NCI-H2081 treated with DMSO at 0.1 percent for 48 hours (cell line): ENCODE measurements around the gene DDX47.
"Not testable (repeated sequence)": the region's sequence is repeated elsewhere in the genome, so short reads cannot be mapped to it uniquely, and the experiment has no call there.

Source experiments
- DNase-seq: peaks from one replicate; lab custom pipeline; 2025; lab: John Stamatoyannopoulos, UW

The DDX47 gene

DNA sequence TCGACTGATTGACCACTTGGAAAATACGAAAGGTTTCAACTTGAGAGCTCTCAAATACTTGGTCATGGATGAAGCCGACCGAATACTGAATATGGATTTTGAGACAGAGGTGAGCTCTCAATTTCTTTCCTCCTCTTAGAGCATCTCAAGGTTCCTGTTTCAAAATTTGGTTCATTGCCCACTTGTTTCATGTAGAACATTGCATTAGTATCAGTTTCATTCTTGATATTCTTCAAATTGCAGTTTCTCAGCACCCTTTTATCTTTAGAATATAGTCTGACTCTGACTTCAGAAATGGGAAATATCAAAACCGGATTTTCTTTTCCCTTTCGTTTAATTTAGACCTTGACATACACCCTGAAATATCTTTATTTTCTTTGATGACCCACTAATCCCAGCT, 8.8 kb downstream of the DDX47 start:
- no peak for DNase-seq

DNA sequence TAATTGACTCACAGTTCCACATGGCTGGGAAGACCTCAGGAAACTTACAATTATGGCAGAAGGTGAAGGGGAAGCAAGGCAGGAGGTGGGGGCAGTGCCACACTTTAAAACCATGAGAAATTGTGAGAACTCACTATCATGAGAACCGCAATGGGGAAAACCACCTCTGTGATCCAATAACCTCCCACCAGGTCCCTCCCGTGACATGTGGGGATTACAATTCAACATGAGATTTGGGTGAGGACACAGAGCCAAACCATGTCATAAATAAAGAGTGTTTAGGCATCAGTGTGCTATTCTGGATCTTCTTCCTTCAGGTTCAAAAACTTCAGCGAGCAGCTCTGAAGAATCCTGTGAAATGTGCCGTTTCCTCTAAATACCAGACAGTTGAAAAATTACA, 9.7 kb downstream of the DDX47 start:
- no peak for DNase-seq

GRCh38 chr12:12823300-12823699, 10.2 kb downstream of the DDX47 start:
- no peak for DNase-seq

DNA sequence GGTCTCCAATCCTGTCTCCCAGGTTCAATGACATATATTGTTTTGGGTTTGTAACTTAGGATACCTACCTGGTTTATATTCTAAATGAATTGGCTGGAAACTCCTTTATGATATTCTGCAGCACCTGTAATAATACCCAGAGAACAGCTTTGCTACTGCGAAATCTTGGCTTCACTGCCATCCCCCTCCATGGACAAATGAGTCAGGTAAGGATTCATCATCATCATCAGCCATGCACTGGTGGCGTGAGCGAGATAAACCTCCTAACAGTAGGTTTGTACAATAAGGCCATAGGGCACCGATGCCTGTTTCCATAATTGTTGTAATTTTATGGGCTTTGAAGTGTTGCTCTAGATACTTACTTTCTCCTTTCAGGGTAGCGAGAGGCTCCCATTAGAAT, 10.7 kb downstream of the DDX47 start:
- no peak for DNase-seq

GRCh38 chr12:12835378-12836146, 22.4 kb downstream of the DDX47 start:
- no peak for DNase-seq

- DNase-seq: no peak
These were observed 23.4 kb downstream of the DDX47 start for GRCh38 chr12:12836571-12836970.

DNA sequence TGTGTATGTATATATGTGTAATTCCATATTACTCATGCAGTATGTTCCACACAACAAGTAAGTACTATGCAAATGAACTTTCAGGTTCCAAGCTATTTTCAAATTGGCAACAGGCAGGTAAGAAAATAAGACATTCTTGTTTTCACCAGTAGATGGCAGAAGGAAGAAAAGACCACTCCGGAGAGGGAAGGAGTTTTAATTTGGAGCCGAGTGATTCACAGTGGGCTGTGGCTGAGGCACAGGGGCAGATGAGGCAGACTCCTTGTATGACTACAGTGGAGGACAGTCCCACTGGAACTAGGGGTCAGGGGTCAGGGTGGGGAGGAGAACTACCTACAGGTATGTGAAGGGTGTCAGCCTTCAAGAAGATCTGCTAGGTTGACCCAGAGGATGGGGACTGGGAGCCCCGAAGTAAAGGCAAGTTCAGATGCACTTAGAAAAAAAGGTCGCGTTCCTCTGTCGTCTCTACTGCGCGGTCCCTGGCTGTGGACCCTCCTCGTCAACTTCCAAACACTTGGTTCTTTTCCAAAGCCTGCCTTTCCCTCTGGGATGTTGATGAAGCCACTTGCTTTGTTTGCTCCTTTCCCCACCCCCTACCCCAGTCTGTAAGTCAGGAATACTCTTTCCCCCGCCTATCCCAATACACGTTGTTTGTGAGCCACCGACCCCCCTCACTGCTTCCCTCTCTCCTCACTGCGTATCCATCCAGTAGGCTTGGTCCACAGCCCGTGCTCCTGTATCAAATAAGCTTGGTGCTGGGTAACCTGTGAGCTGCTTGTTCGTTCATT, 24.1 kb downstream of the DDX47 start:
- peak; percentile 21 for DNase-seq

DNA sequence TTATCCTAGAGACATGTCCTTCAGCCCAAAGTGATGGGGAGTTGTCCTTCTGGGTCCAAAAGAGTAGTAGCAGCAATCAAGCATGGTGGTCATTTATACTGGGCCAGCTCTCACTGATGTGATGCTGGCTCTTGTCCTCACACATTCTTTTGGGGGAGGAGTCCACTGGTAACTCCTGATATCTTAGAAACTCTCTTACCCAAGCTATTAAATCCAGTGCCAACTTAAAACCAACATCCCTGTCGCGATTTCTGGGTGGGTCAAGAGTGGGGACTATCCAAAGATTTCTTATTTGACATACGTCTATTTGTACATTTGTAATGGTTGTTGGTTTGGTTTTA, 24.6 kb downstream of the DDX47 start:
- no peak for DNase-seq

DNA sequence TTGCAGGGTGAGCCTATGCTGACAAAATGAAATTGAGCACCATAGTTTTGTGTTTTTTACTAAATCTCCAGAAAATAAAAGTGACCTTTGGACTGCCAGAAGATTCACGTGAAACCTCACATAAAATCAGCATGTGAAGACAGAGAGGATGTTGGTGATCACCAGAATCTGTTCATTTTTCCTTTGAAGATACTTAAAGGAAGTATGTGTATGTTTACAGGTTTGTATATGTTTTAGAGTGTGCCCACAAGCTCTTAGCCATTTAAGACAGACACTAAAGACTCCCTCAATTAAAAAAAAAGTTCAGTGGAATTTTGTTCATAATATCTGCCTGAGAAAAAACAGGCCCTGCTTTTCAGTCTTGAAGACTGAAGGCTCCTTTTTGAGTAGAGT, 25.9 kb downstream of the DDX47 start:
- DNase-seq: no peak

- not testable (repeated sequence) for DNase-seq
These were observed 26.3 kb downstream of the DDX47 start for GRCh38 chr12:12839439-12839838.

GRCh38 chr12:12839873-12840579, 26.9 kb downstream of the DDX47 start:
- no peak for DNase-seq

GRCh38 chr12:12840580-12840899, 27.4 kb downstream of the DDX47 start:
- no peak for DNase-seq

GRCh38 chr12:12841428-12841827, 28.3 kb downstream of the DDX47 start:
- not testable (repeated sequence) for DNase-seq

DNA sequence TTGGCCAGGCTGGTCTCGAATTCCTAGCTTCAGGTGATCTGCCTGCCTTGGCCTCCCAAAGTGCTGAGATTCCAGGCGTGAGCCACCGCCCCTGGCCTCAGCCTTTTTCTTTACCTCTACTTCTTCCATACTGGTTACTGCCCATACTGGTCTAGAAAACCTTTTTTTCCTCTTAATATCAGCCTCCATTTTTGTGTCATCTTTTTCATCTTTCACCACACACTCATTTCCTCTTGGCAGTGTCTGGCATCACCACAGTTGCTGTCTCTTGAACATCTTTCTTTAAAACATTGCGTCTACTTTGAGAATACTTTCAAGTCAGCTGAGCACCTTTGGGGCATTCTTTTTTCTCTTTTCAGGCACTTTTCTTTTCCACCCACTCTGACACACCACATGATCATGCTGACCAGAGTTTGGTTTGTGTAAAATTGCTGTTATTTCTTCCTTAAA, 32.7 kb downstream of the DDX47 start:
- DNase-seq: no peak

DNA sequence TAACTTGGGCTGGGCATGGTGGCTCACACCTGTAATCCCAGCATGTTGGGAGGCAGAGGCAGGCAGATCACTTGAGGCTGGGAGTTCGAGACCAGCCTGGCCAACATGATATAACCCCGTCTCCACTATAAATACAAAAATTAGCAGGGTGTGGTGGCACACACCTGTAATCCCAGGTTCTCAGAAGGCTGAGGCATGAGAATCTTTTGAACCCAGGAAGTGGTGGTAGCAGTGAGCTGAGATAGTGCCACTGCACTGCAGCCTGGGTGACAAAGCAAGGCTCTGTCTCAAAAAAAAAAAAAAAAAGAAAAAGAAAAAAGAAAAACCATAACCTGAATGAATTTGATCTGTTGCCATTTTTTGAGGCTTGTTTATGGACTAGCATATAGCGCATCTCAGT, 33.6 kb downstream of the DDX47 start:
- DNase-seq: not testable (repeated sequence)

DNA sequence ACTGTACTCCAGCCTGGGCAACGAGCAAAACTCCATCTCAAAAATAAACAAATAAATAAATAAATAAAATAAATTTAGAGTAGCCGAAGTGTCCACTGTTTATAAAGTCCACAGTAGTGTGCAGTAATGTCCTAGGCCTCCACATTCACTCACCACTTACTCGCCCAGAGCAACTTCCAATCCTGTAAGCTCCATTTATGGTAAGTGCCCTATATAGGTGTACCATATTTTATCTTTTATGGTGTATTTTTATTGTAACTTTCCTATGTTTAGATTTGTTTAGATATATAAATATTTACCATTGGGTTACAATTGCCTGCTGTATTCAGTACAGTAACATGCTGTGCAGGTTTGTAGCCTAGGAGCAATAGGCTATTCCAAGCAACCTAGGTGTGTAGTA, 40.3 kb downstream of the DDX47 start:
- no peak for DNase-seq

DNA sequence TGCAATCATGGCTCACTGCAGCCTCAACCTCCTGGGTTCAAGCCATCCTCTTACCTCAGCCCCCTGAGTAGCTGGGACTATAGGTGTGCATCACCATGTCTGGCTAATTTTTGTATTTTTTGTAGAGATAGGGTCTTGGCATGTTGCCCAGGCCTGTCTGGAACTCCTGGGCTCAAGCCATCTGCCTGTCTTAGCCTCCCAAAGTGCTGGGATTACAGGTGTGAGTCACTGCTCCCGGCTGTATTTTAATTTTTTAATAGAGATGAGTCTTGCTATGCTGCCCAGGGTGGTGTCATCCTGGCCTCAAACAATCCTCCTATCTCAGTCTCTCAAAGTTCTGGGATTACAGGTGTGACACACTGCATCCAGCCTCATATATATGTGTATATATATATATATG, 46.5 kb downstream of the DDX47 start:
- no peak for DNase-seq

- DNase-seq: no peak
These were observed 51.1 kb downstream of the DDX47 start for GRCh38 chr12:12864243-12864642.

DNA sequence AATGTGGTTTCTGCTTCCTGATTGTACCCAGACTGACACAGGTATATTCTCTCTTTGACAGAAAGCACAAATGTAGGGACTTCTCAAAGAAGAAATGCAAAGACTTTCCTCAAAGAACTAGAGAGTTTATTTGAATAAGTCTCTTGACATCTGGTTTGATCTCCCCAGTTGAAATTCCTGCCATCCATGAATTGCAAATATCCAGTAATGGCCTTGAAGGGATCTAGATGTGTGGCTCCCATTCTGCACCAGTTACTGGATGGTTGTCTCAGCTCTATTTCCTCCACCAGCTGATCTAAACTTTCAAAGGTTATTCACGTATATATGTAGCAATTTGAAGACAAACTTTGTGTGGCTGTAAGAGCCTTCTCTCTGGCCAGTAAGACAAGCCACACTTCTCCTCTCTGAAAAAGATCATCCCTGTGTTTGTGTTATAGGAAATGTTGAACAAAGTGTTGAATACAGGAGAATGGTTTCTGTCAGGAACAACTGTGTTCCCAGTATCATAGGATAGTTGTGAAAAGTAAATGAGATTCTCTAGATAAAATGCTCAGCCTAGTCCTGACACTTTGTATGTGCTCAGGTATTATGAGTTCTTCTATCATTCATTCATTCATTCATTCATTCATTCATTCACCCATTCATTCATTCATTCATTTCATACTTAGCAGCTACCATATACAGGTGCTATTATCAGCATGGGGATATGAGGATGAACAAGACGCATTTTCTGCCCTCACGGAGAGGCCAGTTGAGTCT, 55.5 kb downstream of the DDX47 start:
- DNase-seq: no peak

DNA sequence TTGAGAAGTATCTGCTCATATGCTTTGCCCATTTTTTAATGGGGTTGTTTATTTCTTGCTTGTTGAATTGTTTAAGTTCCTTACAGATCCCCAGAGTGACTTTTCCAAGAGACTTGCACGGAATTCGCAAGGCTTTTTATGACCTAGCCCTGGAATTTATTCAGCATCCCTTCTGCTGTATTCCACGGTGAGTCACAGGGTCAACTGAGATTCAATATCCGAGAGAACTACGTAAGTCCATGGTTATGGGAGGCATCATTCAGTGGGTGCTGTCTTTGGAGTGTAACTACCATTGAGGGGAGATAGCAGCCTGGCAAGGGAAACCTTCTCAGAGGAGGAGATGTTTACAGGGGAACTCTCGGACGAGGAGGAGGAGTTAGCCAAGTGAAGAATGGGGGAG, 57.3 kb downstream of the DDX47 start:
- DNase-seq: no peak

GRCh38 chr12:12871587-12872138, 58.5 kb downstream of the DDX47 start:
- no peak for DNase-seq
